NOMO-1 treated with DMSO at 0.1 percent for 48 hours (cell line): Measurements from ENCODE around the gene CDKN2B.
"Not testable (repeated sequence)": the region's sequence is repeated elsewhere in the genome, so short reads cannot be mapped to it uniquely, and the experiment has no call there.

ENCODE experiments used
- DNase-seq: peaks from one replicate; lab custom pipeline; 2025; ENCODE audit not compliant: unreplicated experiment; lab: John Stamatoyannopoulos, UW

Gene CDKN2B, protein sequence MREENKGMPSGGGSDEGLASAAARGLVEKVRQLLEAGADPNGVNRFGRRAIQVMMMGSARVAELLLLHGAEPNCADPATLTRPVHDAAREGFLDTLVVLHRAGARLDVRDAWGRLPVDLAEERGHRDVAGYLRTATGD

DNA sequence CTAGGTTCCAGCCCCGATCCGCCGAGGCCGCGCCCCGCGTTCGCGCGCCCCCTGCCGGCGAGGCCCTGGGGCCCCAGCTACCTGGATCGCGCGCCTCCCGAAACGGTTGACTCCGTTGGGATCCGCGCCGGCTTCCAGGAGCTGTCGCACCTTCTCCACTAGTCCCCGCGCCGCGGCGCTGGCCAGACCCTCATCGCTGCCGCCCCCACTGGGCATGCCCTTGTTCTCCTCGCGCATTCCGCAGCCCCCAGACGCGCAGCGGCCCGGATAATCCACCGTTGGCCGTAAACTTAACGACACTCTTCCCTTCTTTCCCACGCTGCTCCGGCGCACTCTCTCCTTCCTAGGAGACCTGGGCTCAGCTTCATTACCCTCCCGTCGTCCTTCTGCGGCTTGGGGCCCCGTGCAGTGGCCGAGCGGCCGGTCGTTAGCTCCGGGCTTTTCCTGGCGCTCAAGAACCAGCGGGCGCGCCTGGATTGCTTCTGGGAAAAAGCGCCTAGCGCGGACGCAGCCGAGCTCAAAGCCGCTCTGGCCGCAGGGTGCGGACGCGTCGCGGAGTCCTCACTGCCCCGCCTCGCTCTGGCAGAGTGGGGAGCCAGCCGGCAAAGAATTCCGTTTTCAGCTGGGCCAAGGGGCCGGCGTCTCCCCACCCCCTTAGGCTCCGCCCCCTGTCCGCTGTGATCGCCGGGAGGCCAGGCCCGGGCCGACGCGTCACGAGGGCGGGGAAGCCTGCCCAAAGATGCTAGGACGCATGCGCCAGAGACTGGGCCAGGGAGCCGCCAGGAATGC is at the start of gene CDKN2B:
CDKN2B (minus strand) TSS at position 589 of the 789 bp plus-strand sequence; CDS start at position 237, 352 bp downstream.
- DNase-seq: no peak

DNA sequence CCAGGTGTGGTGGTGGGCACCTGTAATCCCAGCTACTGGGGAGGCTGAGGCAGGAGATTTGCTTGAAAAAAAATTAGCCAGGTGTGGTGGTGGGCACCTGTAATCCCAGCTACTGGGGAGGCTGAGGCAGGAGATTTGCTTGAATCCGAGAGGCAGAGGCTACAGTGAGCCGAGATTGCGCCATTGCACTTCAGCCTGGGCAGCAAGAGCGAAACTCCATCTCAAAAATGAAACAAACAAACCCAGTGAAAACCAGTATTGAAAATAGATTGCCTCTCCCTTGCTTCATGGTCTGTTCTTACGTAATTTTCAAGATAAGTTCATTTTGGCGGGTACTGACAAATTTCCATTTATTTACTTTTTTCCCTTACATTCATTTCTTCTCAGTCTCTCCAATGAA is 48.9 kb upstream of the CDKN2B start:
- DNase-seq: not testable (repeated sequence)

DNA sequence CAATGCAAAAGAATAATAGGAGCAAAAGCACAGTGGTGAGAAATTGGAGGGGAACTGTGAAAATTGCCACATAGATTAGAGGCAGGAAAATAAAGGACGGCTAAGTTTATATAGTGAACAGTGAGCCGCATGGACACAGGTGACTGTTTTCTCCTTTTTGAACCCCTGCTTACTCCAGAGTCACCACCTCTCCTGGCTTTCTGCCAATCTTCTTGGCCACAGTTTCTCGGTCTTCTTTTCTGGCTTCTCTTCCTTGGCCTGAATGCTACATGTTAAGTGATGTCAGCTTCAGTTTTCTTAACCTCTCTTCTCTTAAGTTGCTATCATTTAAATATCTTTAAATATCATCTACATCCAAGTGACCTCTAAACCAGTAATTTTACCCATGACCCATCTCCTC is 47.3 kb upstream of the CDKN2B start:
- no peak for DNase-seq

DNA sequence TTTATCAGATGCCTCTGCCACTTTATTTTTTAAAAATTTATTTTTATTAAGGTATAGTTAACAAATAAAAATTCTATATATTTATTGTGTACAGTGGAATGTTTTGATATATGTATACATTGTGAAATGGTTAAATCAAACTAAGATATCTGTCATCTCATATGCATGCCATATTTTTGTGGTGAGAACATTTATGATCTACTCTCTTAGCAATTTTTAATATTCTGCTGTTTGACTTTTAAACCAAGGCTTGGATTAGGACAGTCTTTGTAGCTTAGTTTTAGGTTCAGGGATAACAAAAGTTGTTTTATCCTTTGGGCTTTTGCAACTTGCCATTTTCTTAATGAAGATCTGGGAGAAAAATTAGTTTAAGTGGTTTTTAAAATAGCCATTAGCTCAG is 46.0 kb upstream of the CDKN2B start:
- no peak for DNase-seq

DNA sequence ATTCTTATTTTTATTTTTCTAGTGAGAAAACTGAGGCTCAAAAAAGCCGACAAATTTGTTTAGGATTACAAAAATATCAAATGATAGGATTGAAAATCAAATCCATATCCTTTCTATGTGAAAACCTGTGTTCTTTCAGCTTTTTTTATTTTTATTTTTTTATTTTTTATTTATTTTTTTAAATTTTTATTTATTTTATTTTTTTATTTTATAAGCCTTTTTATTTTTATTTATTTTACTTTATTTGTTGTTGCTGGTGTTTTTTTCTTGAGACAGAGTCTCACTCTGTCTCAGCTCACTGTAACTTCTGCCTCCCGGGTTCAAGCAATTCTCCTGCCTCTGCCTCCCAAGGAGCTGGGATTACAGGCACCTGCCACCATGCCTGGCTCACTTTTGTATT is 45.4 kb upstream of the CDKN2B start:
- no peak for DNase-seq

DNA sequence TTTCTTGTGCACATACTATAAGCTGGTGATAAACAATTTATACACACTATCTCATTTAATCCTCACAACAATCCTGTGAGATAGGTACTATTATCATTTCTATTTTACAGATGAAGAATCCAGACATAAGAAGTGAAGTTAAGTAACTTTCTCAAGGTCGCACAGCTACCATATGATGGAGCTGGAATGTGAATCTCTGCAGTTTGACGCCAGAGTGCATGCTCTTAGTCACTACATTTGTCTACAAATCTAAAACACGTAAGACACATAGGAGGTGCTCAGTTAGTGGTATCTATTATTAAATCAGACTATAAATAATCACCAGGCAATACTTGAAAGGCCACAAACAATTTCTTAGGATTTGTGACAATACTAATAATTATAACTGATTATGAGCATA is 45.0 kb upstream of the CDKN2B start:
- no peak for DNase-seq

DNA sequence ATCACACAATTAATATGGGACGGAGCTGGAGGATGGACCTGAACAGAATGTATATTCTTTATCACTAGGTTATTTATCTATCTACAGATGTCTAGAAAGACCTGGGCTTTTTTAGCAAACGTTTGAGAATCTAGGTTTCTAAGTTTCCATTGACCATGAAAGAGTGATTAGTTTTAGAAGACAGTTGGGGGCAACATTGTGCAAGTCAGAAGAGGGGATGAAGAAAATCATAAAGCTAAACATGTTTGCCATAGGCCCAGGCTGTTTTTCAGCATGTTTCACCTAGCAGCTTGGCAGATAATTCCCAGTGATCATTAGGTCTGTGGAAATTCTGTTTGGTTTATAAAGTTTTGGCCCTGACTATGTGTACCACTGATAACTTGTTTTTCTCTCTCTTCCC is 44.1 kb upstream of the CDKN2B start:
- no peak for DNase-seq

DNA sequence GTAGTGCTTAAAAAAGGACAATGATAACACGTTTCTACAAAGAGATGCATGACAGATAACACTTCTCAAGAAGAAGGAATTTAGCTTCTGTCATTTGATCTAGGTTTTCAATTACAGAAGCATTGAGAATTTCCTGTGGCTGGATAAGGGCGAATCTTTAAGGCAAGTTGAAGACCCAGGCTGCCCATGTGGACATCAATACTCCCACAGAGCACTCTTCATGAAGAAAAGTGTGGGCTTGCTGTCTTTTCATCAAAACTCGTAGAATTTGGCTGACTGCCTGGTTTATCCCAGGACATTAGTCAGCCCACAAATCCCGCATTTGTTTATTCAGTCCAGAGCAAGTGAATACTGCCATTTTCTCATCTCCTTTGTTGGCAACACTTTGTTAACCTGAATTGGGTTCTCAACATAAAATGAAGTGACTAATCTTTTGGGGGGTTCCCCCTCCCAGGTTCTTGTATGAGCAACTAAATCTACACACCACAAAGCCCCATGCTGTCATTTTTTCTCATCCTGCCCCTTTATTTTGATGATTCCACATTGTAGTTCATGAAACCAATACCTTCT is 43.4 kb upstream of the CDKN2B start:
- no peak for DNase-seq

DNA sequence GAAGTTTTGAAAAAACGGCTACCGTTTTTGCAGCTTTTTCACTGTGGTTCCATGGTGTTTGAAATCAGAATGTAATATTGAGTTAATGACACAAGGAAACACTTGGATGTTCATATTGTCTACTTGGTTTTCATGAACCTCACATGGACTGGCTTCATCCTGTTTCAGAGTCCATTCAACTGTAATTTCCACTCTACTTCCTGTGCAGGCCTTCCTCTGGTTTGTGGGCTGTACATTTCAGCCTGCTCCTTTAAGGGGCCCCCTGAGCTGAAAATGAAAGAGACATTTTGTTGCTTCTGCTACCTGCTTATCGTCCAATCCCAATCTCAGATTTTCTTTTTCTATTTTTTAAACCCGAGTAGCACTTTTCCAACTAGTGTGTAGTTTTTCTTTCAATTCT is 41.8 kb upstream of the CDKN2B start:
- no peak for DNase-seq

DNA sequence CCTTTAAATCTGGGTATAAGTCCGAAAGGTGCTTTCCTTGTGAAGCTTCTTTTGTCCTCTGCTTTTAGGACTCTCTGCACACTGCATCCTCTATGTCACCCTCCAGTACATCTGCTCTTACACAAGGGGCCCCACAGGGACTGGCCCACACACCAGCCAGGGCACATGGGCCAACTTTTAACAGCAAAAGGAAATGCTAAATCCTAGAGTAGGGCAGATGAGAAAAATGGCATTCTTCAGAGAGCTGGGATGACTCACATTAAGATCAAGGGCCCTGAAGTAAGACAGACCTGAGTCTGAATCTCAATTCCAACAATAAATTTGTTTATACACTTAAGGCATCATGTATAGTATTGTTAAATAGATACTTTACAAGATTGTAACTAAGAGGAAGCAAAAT is 40.3 kb upstream of the CDKN2B start:
- no peak for DNase-seq

DNA sequence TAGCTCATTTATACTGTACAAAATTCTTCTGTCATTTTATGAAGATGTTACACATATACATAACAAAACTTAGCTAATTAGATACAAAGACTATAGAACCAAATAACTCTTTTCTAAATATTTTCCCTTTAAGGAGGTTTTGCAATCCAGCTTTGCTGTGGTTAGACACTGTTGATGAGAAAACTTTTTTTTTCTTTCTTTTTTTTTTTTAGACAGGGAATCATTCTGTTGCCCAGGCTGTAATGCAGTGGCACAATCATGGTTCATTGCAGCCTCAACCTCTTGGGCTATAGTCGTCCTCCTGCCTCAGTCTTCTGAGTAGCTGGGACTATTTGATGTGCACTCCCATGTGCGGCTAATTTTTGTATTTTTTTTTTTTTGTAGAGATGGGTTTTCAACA is 38.5 kb upstream of the CDKN2B start:
- no peak for DNase-seq

DNA sequence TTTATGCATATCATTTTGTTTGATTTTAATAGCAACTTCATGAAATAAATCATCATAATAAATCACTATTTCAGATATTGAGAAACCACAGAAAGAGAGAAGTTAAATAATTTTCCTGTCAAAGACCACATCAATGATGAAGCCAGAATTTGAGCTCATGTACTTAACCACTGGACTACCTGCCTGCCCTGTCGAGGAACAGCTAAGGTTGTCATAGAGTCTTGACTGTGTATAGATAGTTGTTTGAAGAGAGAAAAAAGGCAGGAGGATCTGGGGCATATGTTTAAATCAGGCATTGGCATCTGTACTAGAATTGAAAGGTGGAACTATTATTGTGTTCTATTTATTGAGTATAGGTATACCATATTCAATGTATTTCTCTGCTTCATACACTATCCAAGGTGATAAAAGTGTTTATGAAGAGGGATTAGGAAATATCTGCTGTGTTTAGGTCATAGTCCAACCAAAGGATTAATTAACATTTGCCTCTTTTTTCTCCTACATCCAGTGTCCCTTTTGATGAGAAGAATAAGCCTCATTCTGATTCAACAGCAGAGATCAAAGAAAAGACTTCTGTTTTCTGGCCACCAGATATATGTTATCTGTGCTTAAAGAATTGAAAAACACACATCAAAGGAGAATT is 37.3 kb upstream of the CDKN2B start:
- no peak for DNase-seq

DNA sequence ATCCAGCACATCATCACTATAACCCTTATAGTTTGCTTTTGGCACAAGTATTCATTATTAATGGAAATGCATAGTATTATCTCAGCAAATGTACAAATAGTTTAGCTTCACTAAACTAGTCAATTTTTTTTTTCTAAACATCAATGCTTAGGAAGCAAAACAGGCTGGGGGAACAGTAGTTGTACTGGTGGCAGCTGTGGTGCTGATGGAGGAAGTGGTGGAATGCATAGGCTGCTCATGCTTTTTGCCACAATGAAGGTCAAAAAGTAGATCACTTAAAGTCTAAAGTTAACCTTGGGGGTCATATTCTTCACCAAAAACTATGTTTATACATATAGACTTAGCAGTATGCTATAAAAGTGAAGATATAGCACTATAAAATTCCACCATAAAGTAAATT is 36.3 kb upstream of the CDKN2B start:
- DNase-seq: no peak

DNA sequence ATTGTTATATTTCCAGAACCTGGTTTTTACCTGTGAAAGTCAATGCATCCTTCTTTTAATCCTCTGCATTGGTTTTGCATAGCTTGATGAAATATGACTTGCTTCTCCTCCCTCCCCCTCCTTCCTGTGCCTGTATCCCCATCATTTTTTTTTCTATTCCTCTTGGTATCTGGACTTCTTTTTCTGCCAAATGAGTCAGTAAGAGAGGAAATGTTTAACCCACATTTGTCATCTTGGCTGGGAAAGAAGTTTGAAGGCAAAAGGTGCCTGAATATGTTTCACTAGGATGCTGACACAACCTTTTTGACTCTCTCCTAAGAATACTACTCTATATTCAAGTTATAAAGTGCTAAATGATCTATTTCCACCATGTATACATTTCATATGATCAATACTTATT is 35.5 kb upstream of the CDKN2B start:
- DNase-seq: no peak

DNA sequence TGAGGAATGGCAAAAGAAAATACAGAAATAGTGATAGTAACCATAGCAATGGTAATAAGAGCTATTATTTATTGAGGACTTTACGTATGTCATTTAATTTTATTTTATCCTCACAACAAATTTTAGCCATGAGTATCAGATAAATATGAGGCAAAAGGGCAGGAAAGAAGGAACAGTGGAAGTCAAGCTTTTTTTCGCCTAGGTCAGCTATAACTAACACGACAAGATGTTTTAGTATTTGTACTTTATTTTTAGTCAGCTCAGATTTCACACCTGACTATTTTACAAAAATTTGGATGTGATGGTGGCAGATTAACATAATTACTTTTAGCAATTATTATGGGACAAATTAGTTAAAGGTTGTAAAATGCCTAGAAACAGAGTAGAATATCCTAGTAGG is 34.8 kb upstream of the CDKN2B start:
- DNase-seq: no peak

DNA sequence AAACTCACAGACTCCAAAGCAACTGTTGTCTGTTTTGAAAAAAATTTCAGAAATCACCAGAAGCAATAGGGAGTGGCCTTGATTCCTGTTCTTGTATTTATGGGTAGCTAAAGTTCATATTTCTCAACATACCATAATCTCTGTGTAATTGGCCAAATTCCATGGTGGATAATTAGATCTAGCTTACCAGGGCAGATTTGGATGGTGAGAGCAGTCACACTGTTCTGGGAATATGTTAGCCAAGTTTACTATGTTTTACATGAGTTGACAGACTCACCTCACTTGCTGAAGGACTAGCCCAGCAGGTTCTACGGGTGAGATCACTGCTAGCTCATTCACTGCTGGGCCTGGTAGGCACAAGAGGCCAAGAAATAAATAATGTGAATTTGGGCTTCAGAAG is 32.7 kb upstream of the CDKN2B start:
- no peak for DNase-seq

DNA sequence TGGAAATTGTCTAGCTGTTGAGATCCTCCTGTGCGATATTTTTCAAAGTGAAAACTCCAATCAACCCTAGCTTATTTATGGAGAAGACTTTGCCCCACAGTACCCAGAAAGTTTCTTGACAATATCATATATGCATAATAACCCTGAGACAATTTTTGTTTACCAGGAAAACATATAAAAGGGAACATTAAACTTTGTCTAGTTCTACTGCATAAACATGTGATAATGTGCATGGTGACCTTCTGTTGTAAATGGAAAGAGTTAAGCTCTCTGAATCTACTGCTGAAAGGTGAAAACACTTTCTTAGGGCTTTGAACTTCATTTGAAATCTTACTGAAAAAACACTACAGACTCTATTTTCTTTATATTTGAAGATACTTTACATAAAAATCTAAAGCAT is 32.2 kb upstream of the CDKN2B start:
- no peak for DNase-seq

DNA sequence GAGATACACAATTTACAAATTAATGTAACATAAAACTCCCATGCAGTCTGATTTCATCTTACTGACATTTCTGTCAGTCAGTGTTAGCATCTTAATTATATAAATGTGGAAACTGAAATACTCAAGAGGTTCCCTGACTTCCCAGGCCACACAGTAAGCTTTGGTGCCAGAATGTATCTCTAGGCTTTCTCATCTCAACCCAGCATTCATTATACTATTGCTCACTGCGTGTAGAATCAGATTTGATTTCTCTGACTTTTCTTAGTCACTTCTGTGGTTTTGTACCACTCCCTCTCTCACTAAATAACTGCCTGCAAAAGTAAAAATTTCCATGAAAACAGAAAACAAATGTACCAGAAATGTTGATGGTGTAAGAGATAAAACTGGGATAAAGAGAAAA is 31.7 kb upstream of the CDKN2B start:
- no peak for DNase-seq

DNA sequence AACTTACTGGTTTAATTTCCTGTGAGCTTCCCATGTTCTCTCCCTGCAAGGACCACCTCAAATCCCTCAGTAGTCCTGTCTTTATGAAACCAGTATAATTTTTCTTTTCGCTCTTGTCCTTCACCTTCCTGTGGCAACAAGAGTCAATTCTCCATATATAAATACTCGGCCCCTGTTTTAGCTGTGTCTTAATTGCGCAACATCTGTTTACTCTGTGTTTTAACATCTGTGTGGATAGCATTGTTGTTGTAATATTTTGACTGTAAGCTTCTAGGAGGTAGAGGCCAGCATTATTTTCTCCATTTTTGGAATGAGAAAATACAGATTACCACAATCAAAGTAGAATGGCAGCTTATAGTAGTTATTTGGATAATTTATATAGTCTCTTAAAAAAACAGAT is 30.2 kb upstream of the CDKN2B start:
- no peak for DNase-seq

DNA sequence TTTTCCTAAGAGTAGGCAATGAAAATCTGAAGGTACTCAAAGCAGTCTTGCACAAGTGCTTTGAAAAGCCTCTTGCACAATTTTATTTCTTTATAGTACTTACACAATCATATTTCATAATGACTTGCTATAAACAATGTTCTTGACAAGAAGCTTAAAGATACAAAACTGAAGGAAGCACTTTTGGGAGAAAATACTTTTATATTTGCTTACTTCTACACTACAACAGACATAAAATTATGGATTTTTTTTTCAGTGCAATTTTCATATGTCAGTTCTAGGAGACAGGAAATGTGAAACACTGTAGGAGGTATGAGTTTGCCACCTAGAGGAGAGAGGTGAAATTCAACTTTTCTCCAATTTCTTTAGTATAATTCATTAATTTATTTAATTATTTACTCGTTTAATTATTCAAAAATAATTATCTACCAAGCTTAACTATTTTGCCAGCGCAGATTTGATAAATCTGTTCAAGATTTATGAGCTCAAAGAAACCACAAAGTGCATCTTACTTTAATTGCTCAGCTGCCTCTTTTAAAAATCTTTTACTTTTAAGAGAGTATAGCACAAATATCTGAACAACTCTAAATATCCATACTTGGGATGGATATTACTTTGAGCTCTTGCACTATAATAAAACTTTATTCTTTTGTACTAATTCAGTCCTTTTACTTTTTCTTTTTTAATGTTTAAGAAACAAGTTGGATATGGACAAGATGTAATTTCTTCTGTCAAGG is 29.0 kb upstream of the CDKN2B start:
- DNase-seq: no peak

DNA sequence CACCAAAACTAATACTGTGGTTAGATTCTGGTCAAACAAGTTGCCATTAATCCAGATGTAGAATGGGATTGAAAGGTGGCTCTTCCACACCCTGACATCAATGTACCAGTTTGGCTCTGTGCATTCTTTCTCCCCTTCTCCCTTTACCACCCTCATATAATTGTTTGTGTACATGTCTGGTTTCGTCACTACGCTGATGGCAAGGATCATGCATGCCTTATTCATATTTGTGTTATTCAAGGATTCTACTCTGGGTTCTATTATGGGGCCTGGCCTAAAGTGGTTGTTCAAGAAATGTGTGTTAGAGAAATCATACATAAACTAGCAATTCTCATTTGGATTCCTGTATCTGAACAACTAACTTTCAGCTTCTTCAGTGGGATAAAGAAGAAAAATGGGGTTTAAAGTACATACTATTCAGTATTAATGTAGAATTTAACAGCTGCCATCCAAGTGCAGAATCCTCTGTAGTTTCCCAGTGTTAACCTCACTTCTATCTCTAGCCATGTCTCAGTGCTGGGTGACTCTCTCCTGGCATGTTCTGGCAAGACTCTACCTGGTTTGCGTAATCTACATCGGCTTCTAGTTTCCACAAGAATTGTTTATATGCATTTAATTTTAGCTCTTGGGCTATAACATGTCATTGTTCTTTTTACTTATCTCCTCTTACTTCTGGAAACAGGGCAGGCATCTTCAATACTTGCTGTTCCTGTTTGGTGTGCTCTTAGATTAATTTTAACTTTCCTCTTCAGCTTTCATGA is 27.9 kb upstream of the CDKN2B start:
- no peak for DNase-seq
